SK-N-SH treated with all-trans-retinoic acid at 6 μM for 48 hours (cell line): ENCODE measurements around the gene ST8SIA2.
"Not testable (repeated sequence)": the region's sequence is repeated elsewhere in the genome, so short reads cannot be mapped to it uniquely, and the experiment has no call there.

Experiments used
- ATAC-seq: fragments of 200-7000 bp; cut with Tn5 transposase; 3 replicates; pipeline ENCODE4 v1.9.1; 2020; ENCODE audit warnings: mild to moderate bottlenecking, moderate library complexity
- ARNTL ChIP-seq: fragments of 450-650 bp; formaldehyde crosslinking; IDR thresholded peaks from 2 replicates; pipeline ENCODE4 v1.5.0; 2020; ENCODE audit warnings: low read depth, mild to moderate bottlenecking, moderate library complexity, borderline replicate concordance
- BACH2 ChIP-seq: fragments of 250-450 bp; sonication (Bioruptor Pico); IDR thresholded peaks from 2 replicates; pipeline ENCODE4 v1.9.0; 2021; ENCODE audit warnings: mild to moderate bottlenecking, borderline replicate concordance
- CREB5 ChIP-seq: fragments of 250-450 bp; sonication (Bioruptor Pico); IDR thresholded peaks from 2 replicates; pipeline ENCODE4 v1.5.1; 2020; ENCODE audit warnings: low read depth, mild to moderate bottlenecking, moderate library complexity
- CSDC2 ChIP-seq: fragments of 250-450 bp; sonication (Bioruptor Pico); IDR thresholded peaks from 2 replicates; pipeline ENCODE4 v1.5.0; 2020; ENCODE audit warnings: mild to moderate bottlenecking, moderate library complexity
- ESRRG ChIP-seq: fragments of 250-450 bp; sonication (Bioruptor Pico); IDR thresholded peaks from 2 replicates; pipeline ENCODE4 v1.6.1; 2021; ENCODE audit warnings: mild to moderate bottlenecking
- GLIS3 ChIP-seq: fragments of 250-450 bp; sonication (Bioruptor Pico); IDR thresholded peaks from 2 replicates; pipeline ENCODE4 v1.5.0; 2020; ENCODE audit warnings: mild to moderate bottlenecking, moderate library complexity
- ISL1 ChIP-seq: fragments of 250-450 bp; sonication (Bioruptor Pico); IDR thresholded peaks from 2 replicates; pipeline ENCODE4 v2.1.2; 2022; ENCODE audit warnings: mild to moderate bottlenecking, moderate library complexity
- OSR1 ChIP-seq: fragments of 250-450 bp; sonication (Bioruptor Pico); IDR thresholded peaks from 2 replicates; pipeline ENCODE4 v1.8.0; 2022; ENCODE audit warnings: moderate library complexity, mild to moderate bottlenecking, inconsistent platforms
- PPARA ChIP-seq: fragments of 250-450 bp; sonication (Bioruptor Pico); IDR thresholded peaks from 2 replicates; pipeline ENCODE4 v1.5.0; 2020; ENCODE audit warnings: mild to moderate bottlenecking, borderline replicate concordance
- RARB ChIP-seq: fragments of 250-450 bp; sonication (Bioruptor Pico); IDR thresholded peaks from 2 replicates; pipeline ENCODE4 v1.8.0; 2021; ENCODE audit warnings: mild to moderate bottlenecking, moderate library complexity
- TCF4 ChIP-seq: fragments of 250-450 bp; sonication (Bioruptor Pico); IDR thresholded peaks from 2 replicates; pipeline ENCODE4 v1.8.0; 2021; ENCODE audit warnings: mild to moderate bottlenecking, moderate library complexity, borderline replicate concordance
- TOX ChIP-seq: fragments of 250-450 bp; sonication (Bioruptor Pico); IDR thresholded peaks from 2 replicates; pipeline ENCODE4 v1.8.0; 2021; ENCODE audit warnings: mild to moderate bottlenecking, moderate library complexity, borderline replicate concordance
- TSHZ2 ChIP-seq: fragments of 250-450 bp; sonication (Bioruptor Pico); IDR thresholded peaks from 2 replicates; pipeline ENCODE4 v1.5.0; 2020; ENCODE audit warnings: mild to moderate bottlenecking, moderate library complexity
- ZC3H10 ChIP-seq: fragments of 250-450 bp; sonication (Bioruptor Pico); IDR thresholded peaks from 2 replicates; pipeline ENCODE4 v1.5.1; 2021; ENCODE audit warnings: mild to moderate bottlenecking, moderate library complexity
- ZFP3 ChIP-seq: fragments of 250-450 bp; sonication (Bioruptor Pico); IDR thresholded peaks from 2 replicates; pipeline ENCODE4 v1.5.0; 2020; ENCODE audit warnings: mild to moderate bottlenecking, moderate library complexity
- ZNF565 ChIP-seq: fragments of 450-650 bp; formaldehyde crosslinking; conservative IDR thresholded peaks from 2 replicates; pipeline ENCODE4 v1.5.0; 2020; ENCODE audit warnings: low read depth, mild to moderate bottlenecking, moderate library complexity
- ZNF70 ChIP-seq: fragments of 450-650 bp; formaldehyde crosslinking; IDR thresholded peaks from 2 replicates; pipeline ENCODE4 v1.5.0; 2020; ENCODE audit warnings: mild to moderate bottlenecking, moderate library complexity
- ZNF8 ChIP-seq: fragments of 450-650 bp; formaldehyde crosslinking; IDR thresholded peaks from 2 replicates; pipeline ENCODE4 v1.5.0; 2020; ENCODE audit warnings: mild to moderate bottlenecking, moderate library complexity
- TF ChIP-seq, protein P1 (sequence below): fragments of 250-450 bp; sonication (Bioruptor Pico); IDR thresholded peaks from 2 replicates; pipeline ENCODE4 v1.8.0; 2021; ENCODE audit warnings: low read depth, mild to moderate bottlenecking, moderate library complexity, borderline replicate concordance
- TF ChIP-seq, protein P2 (sequence below): fragments of 250-450 bp; sonication (Bioruptor Pico); IDR thresholded peaks from 2 replicates; pipeline ENCODE4 v1.8.0; 2020; ENCODE audit warnings: mild to moderate bottlenecking, moderate library complexity, borderline replicate concordance

Gene ST8SIA2

DNA sequence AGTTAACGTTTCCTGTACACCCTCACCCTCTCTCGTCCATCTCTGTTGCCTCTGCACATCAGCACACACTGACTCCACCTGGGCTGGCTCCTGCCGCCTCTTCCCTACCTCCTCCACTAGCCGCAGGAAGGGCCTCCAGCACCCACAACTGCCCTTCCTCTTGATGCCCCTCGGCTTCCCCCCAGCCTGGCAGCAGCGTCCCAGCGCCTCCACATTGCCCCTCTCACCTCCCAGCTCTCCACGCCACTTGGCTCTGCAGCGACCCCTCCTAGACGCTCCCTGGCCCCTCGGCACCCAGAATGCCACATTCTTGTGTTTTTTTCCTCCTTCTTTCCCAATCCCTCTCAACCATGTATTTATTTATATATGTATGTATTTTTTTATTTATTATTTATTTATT is 73.6 kb downstream of the ST8SIA2 start:
- TF ChIP-seq ARNTL (CRISPR knock-in tag) (no peak), ESRRG (CRISPR knock-in tag) (no peak), CREB5 (no peak), TCF4 (CRISPR knock-in tag) (no peak), BACH2 (no peak), ISL1 (CRISPR knock-in tag) (no peak), ZC3H10 (CRISPR knock-in tag) (no peak)
- TF ChIP-seq, protein P1, sequence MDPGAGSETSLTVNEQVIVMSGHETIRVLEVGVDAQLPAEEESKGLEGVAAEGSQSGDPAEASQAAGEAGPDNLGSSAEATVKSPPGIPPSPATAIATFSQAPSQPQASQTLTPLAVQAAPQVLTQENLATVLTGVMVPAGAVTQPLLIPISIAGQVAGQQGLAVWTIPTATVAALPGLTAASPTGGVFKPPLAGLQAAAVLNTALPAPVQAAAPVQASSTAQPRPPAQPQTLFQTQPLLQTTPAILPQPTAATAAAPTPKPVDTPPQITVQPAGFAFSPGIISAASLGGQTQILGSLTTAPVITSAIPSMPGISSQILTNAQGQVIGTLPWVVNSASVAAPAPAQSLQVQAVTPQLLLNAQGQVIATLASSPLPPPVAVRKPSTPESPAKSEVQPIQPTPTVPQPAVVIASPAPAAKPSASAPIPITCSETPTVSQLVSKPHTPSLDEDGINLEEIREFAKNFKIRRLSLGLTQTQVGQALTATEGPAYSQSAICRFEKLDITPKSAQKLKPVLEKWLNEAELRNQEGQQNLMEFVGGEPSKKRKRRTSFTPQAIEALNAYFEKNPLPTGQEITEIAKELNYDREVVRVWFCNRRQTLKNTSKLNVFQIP (CRISPR knock-in tag) = no peak
- no peak for ATAC-seq

GRCh38 chr15:92468991-92469390 is 75.3 kb downstream of the ST8SIA2 start:
- TF ChIP-seq ZC3H10 (CRISPR knock-in tag) = no peak
- TF ChIP-seq OSR1 = no peak
- no peak for TF ChIP-seq PPARA (CRISPR knock-in tag)
- TF ChIP-seq ZNF8 (CRISPR knock-in tag) = no peak
- no peak for TF ChIP-seq ZNF70 (CRISPR knock-in tag)
- no peak for TF ChIP-seq TSHZ2 (CRISPR knock-in tag)
- no peak for TF ChIP-seq ZNF565 (CRISPR knock-in tag)
- TF ChIP-seq RARB (CRISPR knock-in tag) = no peak
- TF ChIP-seq GLIS3 (CRISPR knock-in tag) = no peak
- TF ChIP-seq TCF4 (CRISPR knock-in tag) = no peak
- no peak for TF ChIP-seq ZFP3 (CRISPR knock-in tag)

GRCh38 chr15:92471288-92471687 is 77.6 kb downstream of the ST8SIA2 start:
- TF ChIP-seq ZNF565 (CRISPR knock-in tag) = no peak
- no peak for TF ChIP-seq TOX (CRISPR knock-in tag)
- TF ChIP-seq ZNF8 (CRISPR knock-in tag) = no peak
- ATAC-seq = no peak

More at GRCh38 chr15:92468991-92469390, 75.3 kb downstream of the ST8SIA2 start:
- ATAC-seq = no peak

GRCh38 chr15:92473756-92474155 is 80.1 kb downstream of the ST8SIA2 start:
- TF ChIP-seq TOX (CRISPR knock-in tag) = no peak
- TF ChIP-seq BACH2 = no peak
- no peak for TF ChIP-seq ESRRG (CRISPR knock-in tag)
- TF ChIP-seq, protein P2, sequence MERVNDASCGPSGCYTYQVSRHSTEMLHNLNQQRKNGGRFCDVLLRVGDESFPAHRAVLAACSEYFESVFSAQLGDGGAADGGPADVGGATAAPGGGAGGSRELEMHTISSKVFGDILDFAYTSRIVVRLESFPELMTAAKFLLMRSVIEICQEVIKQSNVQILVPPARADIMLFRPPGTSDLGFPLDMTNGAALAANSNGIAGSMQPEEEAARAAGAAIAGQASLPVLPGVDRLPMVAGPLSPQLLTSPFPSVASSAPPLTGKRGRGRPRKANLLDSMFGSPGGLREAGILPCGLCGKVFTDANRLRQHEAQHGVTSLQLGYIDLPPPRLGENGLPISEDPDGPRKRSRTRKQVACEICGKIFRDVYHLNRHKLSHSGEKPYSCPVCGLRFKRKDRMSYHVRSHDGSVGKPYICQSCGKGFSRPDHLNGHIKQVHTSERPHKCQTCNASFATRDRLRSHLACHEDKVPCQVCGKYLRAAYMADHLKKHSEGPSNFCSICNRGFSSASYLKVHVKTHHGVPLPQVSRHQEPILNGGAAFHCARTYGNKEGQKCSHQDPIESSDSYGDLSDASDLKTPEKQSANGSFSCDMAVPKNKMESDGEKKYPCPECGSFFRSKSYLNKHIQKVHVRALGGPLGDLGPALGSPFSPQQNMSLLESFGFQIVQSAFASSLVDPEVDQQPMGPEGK = no peak
- TF ChIP-seq RARB (CRISPR knock-in tag) = no peak
- no peak for TF ChIP-seq CREB5
- TF ChIP-seq, protein P1 (CRISPR knock-in tag) = no peak
- TF ChIP-seq CSDC2 = no peak
- TF ChIP-seq, all 23 proteins: peak for 0

GRCh38 chr15:92479730-92480129 is 86.0 kb downstream of the ST8SIA2 start:
- ATAC-seq = not testable (repeated sequence)

More at GRCh38 chr15:92473756-92474155, 80.1 kb downstream of the ST8SIA2 start:
- no peak for ATAC-seq
